CD4-positive, CD25-positive, alpha-beta regulatory T cell (primary cell): ENCODE results near the gene BRCA1. TPM values are rescaled to one million over a fixed set of nuclear protein-coding genes. Genes with fewer than 3 reads are reported as not detected.
"Not testable (repeated sequence)": the region's sequence is repeated elsewhere in the genome, so short reads cannot be mapped to it uniquely, and the experiment has no call there.

Experiments used
- ATAC-seq, 2 donors: fragments of 150-1000 bp; cut with Tn5 transposase; one replicate each; pipeline ENCODE4 v1.10.0; 2021; ENCODE audit warnings: low read depth in 2 of 2, moderate number of reproducible peaks in 2 of 2, moderate library complexity in 1 of 2
- DNase-seq, 3 donors: peaks; one replicate each; pipeline versions ENCODE4 v3.0.0 to v3.0.0-alpha.2; 2012 to 2022; ENCODE audit warnings: mixed read lengths in 1 of 3
- H3K27ac ChIP-seq: one replicate; pipeline ENCODE4 v1.7.0; 2013; ENCODE audit warnings: mild to moderate bottlenecking, low read length; ENCODE audit not compliant: insufficient read depth, poor library complexity, severe bottlenecking
- H3K27me3 ChIP-seq: one replicate; pipeline ENCODE4 v1.7.0; 2013; ENCODE audit warnings: low read length; ENCODE audit not compliant: control insufficient read depth, insufficient read depth
- H3K36me3 ChIP-seq: one replicate; pipeline ENCODE4 v1.7.0; 2013; ENCODE audit warnings: mild to moderate bottlenecking, low read length, moderate library complexity; ENCODE audit not compliant: control insufficient read depth, insufficient read depth
- H3K4me1 ChIP-seq: 2 replicates; pipeline ENCODE4 v1.7.0; 2013; ENCODE audit warnings: mild to moderate bottlenecking, low read length; ENCODE audit not compliant: insufficient read depth, control insufficient read depth, poor library complexity, severe bottlenecking
- H3K4me3 ChIP-seq: one replicate; pipeline ENCODE4 v1.7.0; 2013; ENCODE audit warnings: low read depth, mild to moderate bottlenecking, low read length, moderate library complexity
- H3K9me3 ChIP-seq, 2 experiments: 1 replicate in 1 of 2; 2 replicates in 1 of 2; pipeline ENCODE4 v1.7.0; 2013; ENCODE audit warnings: low read length in 2 of 2, mild to moderate bottlenecking in 1 of 2, moderate library complexity in 1 of 2; ENCODE audit not compliant: control insufficient read depth in 2 of 2
- H3K27ac Mint-ChIP-seq, 3 donors: one replicate each; pipeline ENCODE4 v1.8.0; 2020 to 2022; ENCODE audit warnings: mild to moderate bottlenecking in 3 of 3, mixed read lengths in 3 of 3, moderate library complexity in 2 of 3
- H3K27me3 Mint-ChIP-seq: one replicate; pipeline ENCODE4 v1.8.0; 2022; ENCODE audit warnings: mild to moderate bottlenecking, mixed read lengths
- H3K36me3 Mint-ChIP-seq: one replicate; pipeline ENCODE4 v1.8.0; 2020; ENCODE audit warnings: mixed read lengths
- H3K4me1 Mint-ChIP-seq, 4 donors: one replicate each; pipeline ENCODE4 v1.8.0; 2020 to 2022; ENCODE audit warnings: mixed read lengths in 4 of 4, mild to moderate bottlenecking in 1 of 4
- H3K4me3 Mint-ChIP-seq, 4 donors: one replicate each; pipeline ENCODE4 v1.8.0; 2020 to 2022; ENCODE audit warnings: mild to moderate bottlenecking in 4 of 4, mixed read lengths in 4 of 4, moderate library complexity in 3 of 4
- H3K9me3 Mint-ChIP-seq, 7 donors: one replicate each; pipeline ENCODE4 v1.8.0; 2020 to 2022; ENCODE audit warnings: mixed read lengths in 7 of 7, mild to moderate bottlenecking in 3 of 7, moderate library complexity in 2 of 7
- polyA plus RNA-seq, 4 donors: library from polyadenylated mRNA; unstranded; fragments of 300-500 nt; fragmentation: Illumina TruSeq; gene quantifications; one replicate each; pipeline ENCODE4 v1.2.3, GENCODE V29; 2021
- total RNA-seq: library from RNA; stranded (reverse); gene quantifications from one replicate; pipeline ENCODE4 v1.2.3, GENCODE V29; 2022

Gene BRCA1
- 5.7 TPM for total RNA-seq
- 1 to 10 TPM; 1.0 to 4.1 (median 1.8) TPM for polyA plus RNA-seq

- peak within 1 kb of the TSS; percentile 89 to 96 (median 92) for H3K4me3 Mint-ChIP-seq
- ATAC-seq = peak; percentile 100
- H3K27me3 ChIP-seq = no peaks in the 10 kb centered on the region
- peak; percentile 92 to 99 (median 97) for DNase-seq
- H3K4me1 Mint-ChIP-seq = peaks cover 10 to 40% (median 17%) of the 10 kb centered on the region in 4 donors
- H3K9me3 ChIP-seq = no peaks in the 10 kb centered on the region
- H3K27ac ChIP-seq = peak within 1 kb of the TSS; percentile 82
- peak within 1 kb of the TSS; percentile 99 for H3K4me3 ChIP-seq
- H3K27ac Mint-ChIP-seq = peak within 1 kb of the TSS; percentile 95 to 96 (median 96)
- no peaks in the 10 kb centered on the region for H3K27me3 Mint-ChIP-seq
- peaks cover 8% of the 10 kb centered on the region for H3K36me3 ChIP-seq
- no peaks in the 10 kb centered on the region for H3K9me3 Mint-ChIP-seq
- peaks cover 23% of the 10 kb centered on the region for H3K4me1 ChIP-seq
- H3K36me3 Mint-ChIP-seq = peaks cover 10% of the 10 kb centered on the region
Observed at GRCh38 chr17:43125133-43125966, at the start of gene BRCA1. Gene BRCA1, minus strand, starts transcription at chr17:43125364. Its CDS starts 1,268 bp downstream, at chr17:43124096.

GRCh38 chr17:43171586-43172487, 46.7 kb upstream of the BRCA1 start:
- Mint-ChIP-seq H3K27me3 (no peaks in the 10 kb centered on the region), H3K4me3 (no peak overlapping the region), H3K4me1 (peaks cover 17 to 56% (median 30%) of the 10 kb centered on the region in 4 donors), H3K27ac (no peak overlapping the region), H3K9me3 (no peaks in the 10 kb centered on the region), H3K36me3 (peaks cover 16% of the 10 kb centered on the region)
- Histone ChIP-seq H3K9me3 (no peaks in the 10 kb centered on the region), H3K27me3 (no peaks in the 10 kb centered on the region), H3K4me1 (peaks cover 60% of the 10 kb centered on the region), H3K27ac (peak overlapping the region; percentile 100), H3K4me3 (peak overlapping the region; percentile 100), H3K36me3 (peaks cover 5% of the 10 kb centered on the region)
- DNase-seq (peak in 2 of 3 donors; percentile 6 to 35), ATAC-seq (no peak)

GRCh38 chr17:43170766-43171585, 45.8 kb upstream of the BRCA1 start, which contains the start of gene NBR1:
Gene NBR1, plus strand, starts transcription at chr17:43171214. Its CDS starts 4,586 bp downstream, at chr17:43175800.
- H3K9me3 ChIP-seq = no peaks in the 10 kb centered on the region
- H3K4me1 ChIP-seq = peaks cover 52% of the 10 kb centered on the region
- no peaks in the 10 kb centered on the region for H3K27me3 Mint-ChIP-seq
- no peaks in the 10 kb centered on the region for H3K27me3 ChIP-seq
- H3K9me3 Mint-ChIP-seq = no peaks in the 10 kb centered on the region
- peak; percentile 82 to 84 for ATAC-seq
- H3K36me3 Mint-ChIP-seq = peaks cover 9% of the 10 kb centered on the region
- H3K27ac Mint-ChIP-seq = no peak within 1 kb of the TSS
- H3K27ac ChIP-seq = peak within 1 kb of the TSS; percentile 100
- peak within 1 kb of the TSS; percentile 100 for H3K4me3 ChIP-seq
- peaks cover 11 to 49% (median 26%) of the 10 kb centered on the region in 4 donors for H3K4me1 Mint-ChIP-seq
- peaks cover 2% of the 10 kb centered on the region for H3K36me3 ChIP-seq
- no peak within 1 kb of the TSS for H3K4me3 Mint-ChIP-seq
- peak; percentile 92 to 99 (median 98) for DNase-seq

- Mint-ChIP-seq H3K9me3 (no peaks in the 10 kb centered on the region), H3K27ac (no peak overlapping the region), H3K36me3 (peaks cover 2% of the 10 kb centered on the region), H3K27me3 (no peaks in the 10 kb centered on the region), H3K4me1 (peaks cover 6 to 44% (median 21%) of the 10 kb centered on the region in 4 donors), H3K4me3 (no peak overlapping the region)
- peak; percentile 80 to 83 for ATAC-seq
- H3K9me3 ChIP-seq = no peaks in the 10 kb centered on the region
- H3K27ac ChIP-seq = peak overlapping the region; percentile 100
- H3K4me1 ChIP-seq = peaks cover 44% of the 10 kb centered on the region
- DNase-seq = peak; percentile 88 to 97 (median 94)
- peak overlapping the region; percentile 100 for H3K4me3 ChIP-seq
- no peaks in the 10 kb centered on the region for H3K36me3 ChIP-seq
- no peaks in the 10 kb centered on the region for H3K27me3 ChIP-seq
Observed at GRCh38 chr17:43170140-43170765, 45.1 kb upstream of the BRCA1 start.

- peaks cover 6 to 40% (median 18%) of the 10 kb centered on the region in 4 donors for H3K4me1 Mint-ChIP-seq
- ATAC-seq = peak; percentile 1 to 2
- H3K4me3 ChIP-seq = peak overlapping the region; percentile 100
- H3K9me3 ChIP-seq = no peaks in the 10 kb centered on the region
- H3K27me3 ChIP-seq = no peaks in the 10 kb centered on the region
- no peaks in the 10 kb centered on the region for H3K36me3 ChIP-seq
- H3K27ac Mint-ChIP-seq = no peak overlapping the region
- no peaks in the 10 kb centered on the region for H3K36me3 Mint-ChIP-seq
- no peaks in the 10 kb centered on the region for H3K27me3 Mint-ChIP-seq
- DNase-seq = peak in 1 of 3 donors; percentile 8
- H3K4me1 ChIP-seq = peaks cover 38% of the 10 kb centered on the region
- H3K27ac ChIP-seq = peak overlapping the region; percentile 100
- H3K9me3 Mint-ChIP-seq = no peaks in the 10 kb centered on the region
- H3K4me3 Mint-ChIP-seq = no peak overlapping the region
Observed at GRCh38 chr17:43169561-43170139, 44.5 kb upstream of the BRCA1 start.

GRCh38 chr17:43165971-43166370, 40.8 kb upstream of the BRCA1 start:
- not testable (repeated sequence) for H3K27me3 ChIP-seq, ATAC-seq, H3K4me1 Mint-ChIP-seq, H3K4me3 ChIP-seq, H3K4me3 Mint-ChIP-seq, H3K9me3 ChIP-seq, H3K27ac ChIP-seq, H3K9me3 Mint-ChIP-seq, DNase-seq, H3K27me3 Mint-ChIP-seq, H3K36me3 Mint-ChIP-seq, H3K36me3 ChIP-seq
- peaks cover 11% of the 10 kb centered on the region for H3K4me1 ChIP-seq
- peak overlapping the region; percentile 2 to 72 (median 25) for H3K27ac Mint-ChIP-seq
